ENCODE results near the gene LIPT1. TPM values are rescaled to one million over a fixed set of nuclear protein-coding genes. Genes with fewer than 3 reads are reported as not detected.
A peak's percentile ranks its signal among the peaks of the same experiment; 100 is the strongest.
"Not testable (repeated sequence)": the region's sequence is repeated elsewhere in the genome, so short reads cannot be mapped to it uniquely, and the experiment has no call there.

Gene LIPT1
- total RNA-seq, 1 donor from 2014 or later, result 7.4 TPM

DNA sequence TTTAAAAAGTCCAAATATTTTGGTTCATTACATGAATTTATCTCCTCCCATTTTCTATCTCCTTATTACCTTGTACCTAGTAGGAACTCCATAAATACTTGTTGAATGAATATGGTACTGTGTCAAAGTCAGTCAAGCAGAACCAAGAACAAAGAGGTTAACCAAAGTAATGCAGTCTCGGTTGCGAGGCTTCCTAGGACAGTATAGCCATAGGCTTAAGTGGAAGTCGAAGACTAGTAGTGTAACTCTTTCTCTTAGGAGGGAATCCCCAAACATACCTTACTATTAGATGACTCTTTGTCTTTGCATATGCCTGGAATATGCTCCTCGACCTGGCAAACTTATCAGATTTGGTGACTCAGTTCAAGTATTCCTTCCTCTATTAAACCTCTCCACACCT is 4.8 kb downstream of the LIPT1 start:
- intact Hi-C loops (cut with DNase I), result loop anchor here (10.0 kb wide), 1 partner anchor 325 kb away; no protein-coding TSS in a partner anchor
- no peak for ATAC-seq
- no peak for DNase-seq (ENCODE audit: missing footprints)

DNA sequence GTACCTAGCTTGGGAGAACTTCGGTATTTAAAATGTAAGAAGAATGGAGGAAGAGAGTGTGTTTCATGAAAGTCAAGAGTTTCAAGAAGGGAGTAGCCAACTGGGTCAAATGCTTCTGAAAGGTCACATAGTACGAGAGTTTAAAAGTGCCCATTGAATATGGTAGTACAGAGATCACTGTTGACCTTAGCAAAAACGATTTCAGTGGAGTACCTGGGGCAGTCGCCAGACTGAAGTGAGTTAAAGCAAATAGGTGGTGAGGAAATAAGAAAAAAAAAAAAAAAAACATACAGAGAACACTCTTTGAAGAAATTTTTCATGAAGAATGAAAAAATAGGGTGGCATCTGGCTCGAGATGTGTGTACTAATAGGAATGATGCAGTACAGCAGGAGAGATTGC is 11.5 kb downstream of the LIPT1 start:
- intact Hi-C loops (cut with DNase I), result no loop called here
- no peak for ATAC-seq
- no peak for DNase-seq (ENCODE audit: missing footprints)

DNA sequence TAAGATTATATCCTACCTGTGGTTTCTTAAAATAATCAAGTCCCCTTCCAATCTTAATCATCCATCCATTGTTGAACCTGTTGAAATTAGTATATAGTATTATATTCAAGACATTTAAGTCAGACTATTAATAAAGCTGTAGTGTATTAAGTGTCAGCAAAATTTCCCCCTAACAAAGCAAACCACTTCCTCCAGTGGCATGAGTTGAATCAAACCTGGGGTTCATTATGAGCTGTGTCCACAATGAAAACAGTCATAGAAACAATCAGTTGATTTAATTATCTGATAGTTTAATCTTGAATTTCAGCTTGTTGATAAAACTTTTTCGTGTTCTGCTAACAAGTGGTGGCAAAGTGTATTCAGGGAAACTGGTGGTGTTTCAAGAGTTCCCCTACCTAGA is 14.8 kb downstream of the LIPT1 start:
- ATAC-seq (no peak), DNase-seq (ENCODE audit: missing footprints) (no peak)
- intact Hi-C loops (cut with DNase I), result no loop called here

DNA sequence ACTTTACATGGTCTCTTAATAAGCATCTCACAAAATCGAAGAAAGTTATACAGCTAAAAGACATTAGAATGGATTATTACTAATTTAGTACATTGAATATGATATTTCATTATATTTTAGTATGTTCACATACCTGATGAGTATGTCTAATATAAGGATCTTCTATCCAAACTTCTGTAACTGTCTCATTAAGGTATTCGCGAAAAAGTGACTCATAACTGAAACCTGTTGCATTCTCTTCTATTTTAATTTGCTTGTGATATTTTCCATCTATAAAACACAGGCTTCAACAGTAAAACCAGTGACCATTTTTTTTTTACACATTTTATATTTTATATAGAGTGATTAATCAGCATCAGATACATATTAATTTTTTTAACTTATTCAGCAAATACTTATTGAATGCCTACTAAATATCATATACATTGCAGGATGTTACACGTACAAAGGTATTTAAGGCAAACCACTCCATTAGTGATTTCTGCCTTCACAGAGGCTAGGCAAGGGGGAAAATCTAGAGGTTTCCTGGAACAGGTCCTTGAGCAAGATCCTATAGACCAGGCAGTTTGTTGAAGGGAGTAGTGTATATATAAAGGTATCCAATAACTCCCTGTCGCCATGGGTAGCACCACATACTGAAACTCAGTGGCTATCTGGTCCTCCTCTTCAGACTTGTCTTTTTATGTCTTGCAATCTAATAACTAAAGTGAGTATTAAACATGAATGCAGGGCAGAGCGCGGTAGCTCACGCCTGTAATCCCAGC is 16.8 kb downstream of the LIPT1 start:
- intact Hi-C loops (cut with DNase I), result no loop called here
- DNase-seq (ENCODE audit: missing footprints), result no peak
- ATAC-seq, result no peak

DNA sequence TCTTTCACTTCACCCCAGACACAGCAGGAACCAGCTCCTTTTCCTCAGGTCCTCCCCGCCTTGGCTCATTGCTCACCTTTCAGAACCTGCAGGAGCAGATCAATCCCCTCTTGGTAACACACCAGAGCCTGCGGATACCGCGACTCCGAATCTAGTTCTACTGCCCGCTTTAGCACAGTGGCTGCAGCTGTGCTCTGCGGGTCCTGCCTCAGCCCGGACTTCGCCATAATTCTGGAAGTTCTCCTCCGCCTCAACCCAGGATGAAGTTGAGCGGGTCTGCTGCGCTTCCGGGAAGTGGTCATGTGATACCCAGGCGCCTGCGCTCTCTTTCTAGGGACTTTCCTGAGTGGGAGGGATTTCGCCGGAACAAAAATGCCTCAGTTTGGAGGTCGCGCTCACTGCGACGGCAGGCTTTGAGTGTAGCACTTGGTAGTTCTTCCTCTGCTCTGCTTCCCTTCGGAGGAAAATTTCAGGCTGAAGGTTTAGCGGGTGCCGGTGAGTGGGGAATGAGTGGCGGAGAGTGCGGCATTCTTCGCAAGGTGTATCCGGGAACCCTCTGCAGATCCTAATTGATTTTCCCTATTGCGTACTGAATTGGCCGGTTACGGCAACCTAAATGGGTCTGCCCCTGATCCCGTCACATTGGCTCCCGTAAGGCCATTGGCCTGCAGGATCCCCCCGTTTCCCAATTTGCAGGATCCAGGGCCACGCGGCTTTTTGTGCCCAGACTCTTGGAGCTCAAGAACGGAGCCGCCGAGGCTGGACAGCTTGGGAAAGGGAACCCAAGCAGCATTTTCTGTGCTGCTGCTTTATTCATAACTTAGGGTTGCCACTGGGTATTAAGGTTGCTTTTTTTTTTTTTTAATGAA is 26.2 kb downstream of the LIPT1 start, which contains the start of the genes MITD1 and MRPL30:
MITD1 (minus strand) TSS at position 304 of the 869 bp plus-strand sequence; CDS start at position 227, 77 bp downstream.
MRPL30 (plus strand) TSS at position 430 of the 869 bp plus-strand sequence. CDS start 5,020 bp downstream, outside the sequence.
- intact Hi-C loops (cut with DNase I), result loop anchor here (1.0 kb wide), 1 partner anchor 155 kb away; the partner anchor contains the start of gene TXNDC9
- ATAC-seq, result peak; percentile 99
- DNase-seq (ENCODE audit: missing footprints), result peak; percentile 92

DNA sequence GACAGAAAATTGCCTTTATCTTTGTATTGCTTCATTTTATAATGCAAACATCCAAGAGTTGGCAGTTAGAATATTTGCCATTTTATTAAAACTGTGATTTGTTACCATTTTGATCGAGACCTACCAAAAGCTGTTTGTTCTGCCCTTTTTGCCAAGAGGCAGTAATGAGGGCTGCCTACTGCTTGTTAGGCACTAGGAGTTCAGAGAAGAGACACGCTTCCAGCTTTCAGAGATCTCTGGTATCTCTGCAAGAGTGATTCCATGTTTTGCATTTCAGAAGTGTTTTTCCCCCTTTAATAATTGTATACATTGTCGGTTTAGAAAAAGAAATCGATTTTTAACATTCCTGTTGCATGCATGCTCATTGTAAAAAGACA is 26.8 kb downstream of the LIPT1 start:
- DNase-seq (ENCODE audit: missing footprints), result no peak
- ATAC-seq, result no peak
- intact Hi-C loops (cut with DNase I), result loop anchor here (1.0 kb wide), 1 partner anchor 155 kb away; the partner anchor contains the start of gene TXNDC9

DNA sequence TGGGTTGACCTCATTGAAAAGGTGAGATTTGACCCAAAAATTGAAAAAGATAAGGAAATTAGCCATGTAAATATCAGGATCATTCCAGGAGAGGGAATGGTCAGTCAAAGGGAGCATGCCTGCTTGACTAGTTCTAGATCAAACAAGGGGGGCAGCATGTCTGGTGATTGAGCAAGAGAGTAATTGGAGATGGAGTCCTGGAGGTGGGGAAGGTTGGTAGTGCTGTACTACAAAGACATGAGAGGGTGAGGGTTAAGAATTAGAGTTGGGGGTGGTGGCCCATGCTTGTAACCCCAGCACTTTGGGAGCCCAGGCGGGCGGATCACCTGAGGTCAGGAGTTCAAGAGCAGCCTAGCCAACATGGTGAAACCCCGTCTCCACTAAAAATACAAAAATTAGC is 28.3 kb downstream of the LIPT1 start:
- no peak for DNase-seq (ENCODE audit: missing footprints)
- intact Hi-C loops (cut with DNase I), result no loop called here
- no peak for ATAC-seq

DNA sequence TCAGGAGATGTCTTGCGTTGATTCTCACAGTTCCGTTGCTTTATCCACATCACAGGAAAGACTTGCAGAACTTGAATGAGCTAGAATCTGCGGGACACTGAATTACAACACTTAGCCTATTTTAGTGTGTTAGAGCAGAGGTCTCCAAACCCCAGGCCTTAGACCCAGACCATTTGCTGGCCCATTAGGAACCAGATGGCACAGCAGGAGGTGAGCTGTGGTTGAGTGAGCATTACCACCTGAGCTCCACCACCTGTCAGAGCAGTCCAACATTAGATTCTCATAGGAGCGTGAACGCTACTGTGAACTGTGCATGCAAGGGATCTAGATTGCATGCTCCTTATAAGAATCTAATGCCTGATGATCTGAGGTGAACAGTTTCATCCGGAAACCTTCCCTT is 30.0 kb downstream of the LIPT1 start:
- no peak for DNase-seq (ENCODE audit: missing footprints)
- ATAC-seq, result no peak
- intact Hi-C loops (cut with DNase I), result no loop called here

DNA sequence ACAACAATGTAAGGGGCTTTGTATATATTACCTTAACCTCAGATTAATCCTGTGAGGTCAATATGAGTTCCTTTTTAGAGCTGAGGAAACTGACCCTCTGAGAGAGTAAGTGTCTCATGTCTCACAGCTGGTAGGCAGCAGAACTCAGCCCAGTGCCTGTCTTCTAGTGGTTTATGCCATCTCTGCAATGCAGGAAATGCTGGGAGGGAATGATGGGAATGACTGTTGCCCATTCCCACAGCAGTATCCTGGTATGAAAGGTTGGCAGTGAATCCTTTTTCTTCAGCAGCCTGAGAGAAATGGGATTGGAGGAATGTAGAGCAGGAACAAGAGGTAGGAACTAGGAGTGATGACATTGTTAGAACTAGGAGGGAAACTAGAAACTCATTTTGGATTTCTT is 32.2 kb downstream of the LIPT1 start:
- ATAC-seq (no peak), DNase-seq (ENCODE audit: missing footprints) (no peak)
- intact Hi-C loops (cut with DNase I), result no loop called here

DNA sequence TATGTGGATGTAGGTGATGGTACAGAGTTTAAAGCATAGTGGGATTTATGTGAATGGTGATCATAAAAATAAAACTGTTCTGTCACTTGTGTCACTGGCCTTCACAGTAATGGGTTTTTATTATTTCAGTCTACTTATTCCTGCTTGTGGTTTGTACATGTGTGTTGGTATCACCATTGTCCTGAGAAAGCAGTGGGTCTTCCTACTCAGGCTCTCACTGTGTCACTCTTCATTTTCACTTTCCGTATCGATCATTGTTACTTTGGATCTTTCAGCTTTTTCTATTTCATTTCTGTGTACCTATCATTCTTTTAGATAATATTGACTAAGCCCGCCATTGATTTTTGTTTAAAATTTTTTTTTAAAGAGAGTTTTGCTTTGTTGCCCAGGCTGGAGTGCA is 33.6 kb downstream of the LIPT1 start:
- ATAC-seq (no peak), DNase-seq (ENCODE audit: missing footprints) (no peak)
- intact Hi-C loops (cut with DNase I), result no loop called here

DNA sequence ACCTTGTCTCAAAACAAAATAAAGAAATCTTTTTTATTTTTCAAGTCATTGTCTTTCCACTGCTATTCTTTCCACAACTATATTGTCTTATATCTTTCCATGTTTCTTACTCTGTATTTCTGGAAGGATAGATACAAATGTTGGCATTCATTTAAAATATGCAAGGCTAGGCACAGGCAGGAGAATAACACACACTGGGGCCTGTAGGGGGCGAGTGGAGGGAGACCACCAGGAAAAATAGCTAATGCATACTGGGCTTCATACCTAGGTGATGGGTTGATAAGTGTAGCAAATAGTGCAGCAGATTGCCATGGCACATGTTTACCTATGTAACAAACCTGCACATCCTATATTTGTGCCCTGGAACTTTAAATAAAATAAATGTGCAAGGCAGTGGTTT is 35.8 kb downstream of the LIPT1 start:
- no peak for DNase-seq (ENCODE audit: missing footprints)
- ATAC-seq, result no peak
- intact Hi-C loops (cut with DNase I), result no loop called here

DNA sequence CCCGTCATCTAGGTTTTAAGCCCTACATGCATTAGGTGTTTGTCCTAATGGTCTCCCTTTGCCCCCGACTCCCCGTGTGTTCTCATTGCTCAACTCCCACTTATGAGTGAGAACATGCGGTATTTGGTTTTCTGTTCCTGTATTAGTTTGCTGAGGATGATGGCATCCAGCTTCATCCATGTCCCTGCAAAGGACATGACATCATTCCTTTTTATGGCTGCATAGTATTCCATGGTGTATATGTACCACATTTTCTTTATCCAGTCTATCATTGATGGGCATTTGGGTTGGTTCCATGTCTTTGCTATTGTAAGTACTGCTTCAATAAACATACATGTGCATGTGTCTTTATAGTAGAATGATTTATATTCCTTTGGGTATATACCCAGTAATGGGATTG is 37.6 kb downstream of the LIPT1 start:
- intact Hi-C loops (cut with DNase I), result not testable (repeated sequence)

DNA sequence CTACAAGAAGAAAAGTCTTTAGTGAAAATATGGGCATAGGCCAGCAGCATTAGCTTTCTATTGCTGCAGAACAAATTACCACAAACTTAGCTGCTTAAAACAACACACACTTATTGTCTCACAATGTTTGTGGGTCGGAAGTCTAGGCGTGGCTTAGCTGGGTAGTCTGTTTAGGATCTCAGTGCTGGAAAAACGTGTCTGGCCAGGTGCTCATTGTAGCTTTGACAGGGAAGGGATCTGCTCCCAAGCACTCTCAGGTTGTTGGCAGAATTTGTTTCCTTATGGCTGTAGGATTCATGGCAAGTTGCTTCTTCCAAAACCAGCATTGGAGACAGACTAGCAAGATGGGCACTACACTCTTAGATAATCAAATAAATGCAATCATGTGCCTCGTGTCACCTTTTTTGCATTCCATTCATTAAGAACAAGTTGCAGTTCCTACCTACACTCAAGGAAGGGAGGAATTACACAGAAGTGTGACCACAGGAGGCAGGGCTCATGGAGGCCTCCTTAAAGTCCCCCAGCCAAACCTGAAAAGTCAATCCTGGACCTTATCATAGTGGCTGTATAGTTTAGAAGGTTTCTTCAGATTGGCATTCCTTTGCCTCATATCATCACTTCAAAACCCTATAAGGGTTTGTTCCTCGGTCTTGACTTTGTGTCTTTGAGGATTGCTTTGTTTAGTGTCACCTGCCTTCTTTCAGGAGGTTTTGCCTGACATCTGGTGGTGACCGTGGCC is 43.5 kb downstream of the LIPT1 start:
- intact Hi-C loops (cut with DNase I), result no loop called here
- ATAC-seq (no peak), DNase-seq (ENCODE audit: missing footprints) (no peak)

More for the DNA sequence above, 37.6 kb downstream of the LIPT1 start:
- ATAC-seq; DNase-seq (ENCODE audit: missing footprints): not testable (repeated sequence)

DNA sequence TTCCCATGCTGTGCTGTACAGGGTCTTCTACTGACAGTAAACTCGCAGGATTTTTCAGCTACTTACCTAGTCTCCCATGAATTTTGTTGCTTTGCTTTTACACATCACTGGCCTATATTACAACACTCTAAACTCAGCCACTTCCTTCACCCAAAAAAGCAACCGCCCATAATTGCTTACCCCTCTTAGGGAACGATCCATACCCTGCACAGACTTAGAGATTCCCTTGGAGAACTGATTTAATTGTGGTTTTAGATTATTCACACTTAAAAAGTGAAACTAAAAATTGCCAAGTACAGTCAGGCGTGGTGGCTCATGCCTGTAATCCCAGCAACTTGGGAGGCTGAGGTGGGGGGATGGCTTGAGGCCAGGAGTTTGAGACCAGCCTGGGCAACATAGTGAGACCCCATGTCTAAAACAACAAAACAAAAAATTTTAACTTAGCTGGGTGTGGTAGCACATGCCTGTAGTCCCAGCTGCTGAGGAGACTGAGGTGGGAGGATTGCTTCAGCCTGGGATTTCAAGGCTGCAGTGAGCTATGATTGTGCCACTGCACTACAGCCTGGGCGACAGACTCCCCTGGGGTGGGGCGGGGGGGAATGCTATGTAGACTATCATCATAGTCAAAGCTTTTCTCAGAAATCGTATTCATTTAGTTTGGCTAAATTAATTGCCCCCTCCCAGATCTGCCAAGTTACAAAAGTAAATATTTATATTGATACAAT is 45.5 kb downstream of the LIPT1 start:
- intact Hi-C loops (cut with DNase I), result no loop called here
- ATAC-seq, result no peak

DNA sequence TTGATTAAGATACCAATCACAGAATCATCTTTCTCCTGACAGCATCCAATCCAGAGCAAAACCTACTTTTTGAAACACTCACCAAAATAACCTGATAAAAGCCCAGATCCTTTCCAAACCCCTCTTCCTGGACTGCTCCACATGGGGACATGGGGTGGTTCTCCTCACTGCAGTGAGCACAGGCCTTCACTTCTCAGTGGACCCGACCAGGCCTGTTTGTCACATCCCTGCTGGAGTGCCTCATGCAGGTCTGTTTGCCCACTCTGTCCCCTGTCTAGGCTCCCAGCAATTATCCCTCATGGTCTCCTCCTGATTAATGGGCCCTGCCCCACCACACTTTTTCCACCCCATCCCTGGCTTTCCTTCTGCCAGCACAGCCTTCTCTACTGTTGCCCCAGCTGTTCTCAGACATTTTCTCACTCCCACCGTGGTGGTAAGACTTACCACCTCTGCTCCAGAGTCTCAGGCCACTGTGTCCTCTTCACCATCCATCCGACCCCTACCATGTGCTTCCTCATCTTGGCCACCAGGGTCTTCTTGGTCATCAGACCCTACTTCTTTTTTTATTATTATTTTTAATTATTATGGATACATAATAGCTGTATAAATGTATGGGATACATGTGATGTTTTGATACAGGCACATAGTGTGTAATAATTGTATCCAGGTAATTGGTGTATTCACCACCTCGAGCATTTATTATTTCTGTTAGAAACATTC is 47.4 kb downstream of the LIPT1 start:
- DNase-seq (ENCODE audit: missing footprints) (no peak), ATAC-seq (no peak)
- intact Hi-C loops (cut with DNase I), result no loop called here

More for the DNA sequence above, 45.5 kb downstream of the LIPT1 start:
- DNase-seq (ENCODE audit: missing footprints), result no peak

DNA sequence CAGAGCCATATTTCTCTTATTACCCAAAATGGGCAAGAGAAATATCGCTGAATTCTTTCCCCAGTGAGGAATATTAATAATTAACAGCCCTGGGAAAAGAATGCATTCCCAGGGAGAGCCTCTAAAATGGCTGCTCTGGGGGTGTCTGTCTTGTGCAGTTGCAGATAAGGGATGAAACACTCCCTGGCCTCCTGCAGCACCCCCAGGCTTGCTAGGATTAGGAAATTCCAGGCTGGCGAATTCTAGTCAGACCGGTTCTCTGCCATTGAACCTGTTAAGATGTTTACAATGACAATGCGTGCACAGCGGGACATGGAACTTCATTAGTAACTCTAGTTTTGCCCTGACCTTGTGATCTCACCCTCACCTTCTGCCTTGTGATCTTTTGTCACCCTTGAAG is 50.7 kb downstream of the LIPT1 start:
- intact Hi-C loops (cut with DNase I), result no loop called here
- DNase-seq (ENCODE audit: missing footprints) (no peak), ATAC-seq (no peak)

Data from Right ventricle myocardium inferior (tissue), 1 donor.